HG02588 (cell line): ENCODE data around the gene ZBTB48.
A peak's percentile ranks its signal among the peaks of the same experiment; 100 is the strongest.
"Not testable (repeated sequence)": the region's sequence is repeated elsewhere in the genome, so short reads cannot be mapped to it uniquely, and the experiment has no call there.

Experiments used
- ATAC-seq: cut with Tn5 transposase; IDR thresholded peaks from one replicate; pipeline ENCODE4 v1.9.1; 2021; ENCODE audit warnings: mild to moderate bottlenecking, moderate library complexity; ENCODE audit not compliant: unreplicated experiment

ZBTB48 gene

GRCh38 chr1:6590046-6590445 is 10.3 kb downstream of the ZBTB48 start:
- ATAC-seq = no peak

GRCh38 chr1:6591222-6591621 is 11.4 kb downstream of the ZBTB48 start:
- ATAC-seq = no peak

GRCh38 chr1:6591644-6592043 is 11.8 kb downstream of the ZBTB48 start:
- no peak for ATAC-seq

GRCh38 chr1:6592441-6592840 is 12.6 kb downstream of the ZBTB48 start:
- no peak for ATAC-seq

GRCh38 chr1:6592865-6593593 is 13.2 kb downstream of the ZBTB48 start:
- ATAC-seq = no peak

- ATAC-seq = no peak
Measured at GRCh38 chr1:6593810-6594209, 14.0 kb downstream of the ZBTB48 start.

GRCh38 chr1:6594977-6595740 is 15.4 kb downstream of the ZBTB48 start:
- no peak for ATAC-seq

GRCh38 chr1:6596351-6596750 is 16.6 kb downstream of the ZBTB48 start:
- ATAC-seq = no peak

GRCh38 chr1:6596886-6597776 is 17.3 kb downstream of the ZBTB48 start:
- no peak for ATAC-seq

- no peak for ATAC-seq
Measured at GRCh38 chr1:6597777-6598131, 18.0 kb downstream of the ZBTB48 start.

- ATAC-seq = no peak
Measured at GRCh38 chr1:6599141-6599975, 19.6 kb downstream of the ZBTB48 start.

GRCh38 chr1:6599991-6600390 is 20.2 kb downstream of the ZBTB48 start:
- ATAC-seq = not testable (repeated sequence)

- ATAC-seq = peak; percentile 0
Measured at GRCh38 chr1:6600410-6601048, 20.7 kb downstream of the ZBTB48 start.

- peak; percentile 28 for ATAC-seq
Measured at GRCh38 chr1:6601049-6601922, 21.5 kb downstream of the ZBTB48 start.

GRCh38 chr1:6601923-6602668 is 22.3 kb downstream of the ZBTB48 start:
- ATAC-seq = no peak

- ATAC-seq = peak; percentile 49
Measured at GRCh38 chr1:6602669-6603237, 23.0 kb downstream of the ZBTB48 start, which contains the start of gene KLHL21. TSS of gene KLHL21 (minus strand) at chr1:6602869. CDS start at chr1:6602817, 52 bp downstream.

- ATAC-seq = peak; percentile 24
Measured at GRCh38 chr1:6603238-6603914, 23.6 kb downstream of the ZBTB48 start.
